ENCODE data around the gene TRPM3. TPM values are rescaled to one million over a fixed set of nuclear protein-coding genes. Genes with fewer than 3 reads are reported as not detected.

TRPM3 gene
- total RNA-seq, 1 experiment from 2014 or later, result 0.26 TPM

- Histone ChIP-seq H3K27ac (no peak overlapping the region), H3K4me2 (no peak overlapping the region), H3F3A (ENCODE audit: insufficient read depth, low read depth) (no peaks in the 10 kb centered on the region), H3K4me1 (replicated peaks; ENCODE audit: insufficient read depth) (no peaks in the 10 kb centered on the region), H3K9me2 (ENCODE audit: insufficient read depth) (no peaks in the 10 kb centered on the region), H3K79me2 (ENCODE audit: low read depth) (no peaks in the 10 kb centered on the region), H3K4me3 (no peak overlapping the region), H3K27me3 (ENCODE audit: insufficient read depth, low read depth) (no peaks in the 10 kb centered on the region), H3K36me3 (ENCODE audit: low read depth) (no peaks in the 10 kb centered on the region), H3K9me3 (ENCODE audit: insufficient read depth, low read depth) (no peaks in the 10 kb centered on the region), H2AFZ (no peak overlapping the region), H4K20me1 (ENCODE audit: insufficient read depth) (no peaks in the 10 kb centered on the region)
- DNase-seq, result no peak
- BruUV-seq (replicated peaks), result no TSS peak
- ChIA-PET POLR2A (ENCODE audit: unreplicated experiment) (no interaction called here), CTCF (no interaction called here)
- intact Hi-C loops (cut with micrococcal nuclease; ENCODE audit: unreplicated experiment), result no loop called here
- TF ChIP-seq EZH2 (IDR thresholded peaks at IDR 0.05; ENCODE audit: low read depth) (no peak), CTCF (conservative IDR thresholded peaks at IDR 0.05) (no peak)
Observed at GRCh38 chr9:70678153-70678552, 443.3 kb downstream of the TRPM3 start.

GRCh38 chr9:70677055-70677735 is 444.2 kb downstream of the TRPM3 start:
- H3F3A ChIP-seq (ENCODE audit: insufficient read depth, low read depth), result no peaks in the 10 kb centered on the region
- no peaks in the 10 kb centered on the region for H3K9me3 ChIP-seq (ENCODE audit: insufficient read depth, low read depth)
- H2AFZ ChIP-seq, result no peak overlapping the region
- DNase-seq, result no peak
- H3K79me2 ChIP-seq (ENCODE audit: low read depth), result no peaks in the 10 kb centered on the region
- H3K4me2 ChIP-seq, result no peak overlapping the region
- no peaks in the 10 kb centered on the region for H3K4me1 ChIP-seq (replicated peaks; ENCODE audit: insufficient read depth)
- H4K20me1 ChIP-seq (ENCODE audit: insufficient read depth), result no peaks in the 10 kb centered on the region
- no peaks in the 10 kb centered on the region for H3K27me3 ChIP-seq (ENCODE audit: insufficient read depth, low read depth)
- POLR2A ChIA-PET (ENCODE audit: unreplicated experiment), result no interaction called here
- no peaks in the 10 kb centered on the region for H3K9me2 ChIP-seq (ENCODE audit: insufficient read depth)
- CTCF ChIA-PET, result no interaction called here
- H3K4me3 ChIP-seq, result no peak overlapping the region
- TF ChIP-seq EZH2 (IDR thresholded peaks at IDR 0.05; ENCODE audit: low read depth) (no peak), CTCF (conservative IDR thresholded peaks at IDR 0.05) (no peak)
- no peaks in the 10 kb centered on the region for H3K36me3 ChIP-seq (ENCODE audit: low read depth)
- no TSS peak for BruUV-seq (replicated peaks)
- intact Hi-C loops (cut with micrococcal nuclease; ENCODE audit: unreplicated experiment), result no loop called here
- no peak overlapping the region for H3K27ac ChIP-seq

GRCh38 chr9:70675868-70676370 is 445.5 kb downstream of the TRPM3 start:
- ChIA-PET POLR2A (ENCODE audit: unreplicated experiment) (no interaction called here), CTCF (no interaction called here)
- H3K79me2 ChIP-seq (ENCODE audit: low read depth), result no peaks in the 10 kb centered on the region
- no peak overlapping the region for H3K4me2 ChIP-seq
- H3K9me2 ChIP-seq (ENCODE audit: insufficient read depth), result no peaks in the 10 kb centered on the region
- H3K4me3 ChIP-seq, result no peak overlapping the region
- H4K20me1 ChIP-seq (ENCODE audit: insufficient read depth), result no peaks in the 10 kb centered on the region
- TF ChIP-seq CTCF (conservative IDR thresholded peaks at IDR 0.05) (no peak), EZH2 (IDR thresholded peaks at IDR 0.05; ENCODE audit: low read depth) (no peak)
- BruUV-seq (replicated peaks), result no TSS peak
- no peak for DNase-seq
- intact Hi-C loops (cut with micrococcal nuclease; ENCODE audit: unreplicated experiment), result no loop called here
- H3K27me3 ChIP-seq (ENCODE audit: insufficient read depth, low read depth), result no peaks in the 10 kb centered on the region
- no peak overlapping the region for H3K27ac ChIP-seq
- H3K4me1 ChIP-seq (replicated peaks; ENCODE audit: insufficient read depth), result no peaks in the 10 kb centered on the region
- H3K36me3 ChIP-seq (ENCODE audit: low read depth), result no peaks in the 10 kb centered on the region
- H3F3A ChIP-seq (ENCODE audit: insufficient read depth, low read depth), result no peaks in the 10 kb centered on the region
- H3K9me3 ChIP-seq (ENCODE audit: insufficient read depth, low read depth), result no peaks in the 10 kb centered on the region
- no peak overlapping the region for H2AFZ ChIP-seq
